ENCODE results near the gene SYNGR1. TPM values are rescaled to one million over a fixed set of nuclear protein-coding genes. Genes with fewer than 3 reads are reported as not detected.
A peak's percentile ranks its signal among the peaks of the same experiment; 100 is the strongest.

The SYNGR1 gene
- polyA plus RNA-seq, 3 donors: 18.0 to 54.9 (median 39.6) TPM

DNA sequence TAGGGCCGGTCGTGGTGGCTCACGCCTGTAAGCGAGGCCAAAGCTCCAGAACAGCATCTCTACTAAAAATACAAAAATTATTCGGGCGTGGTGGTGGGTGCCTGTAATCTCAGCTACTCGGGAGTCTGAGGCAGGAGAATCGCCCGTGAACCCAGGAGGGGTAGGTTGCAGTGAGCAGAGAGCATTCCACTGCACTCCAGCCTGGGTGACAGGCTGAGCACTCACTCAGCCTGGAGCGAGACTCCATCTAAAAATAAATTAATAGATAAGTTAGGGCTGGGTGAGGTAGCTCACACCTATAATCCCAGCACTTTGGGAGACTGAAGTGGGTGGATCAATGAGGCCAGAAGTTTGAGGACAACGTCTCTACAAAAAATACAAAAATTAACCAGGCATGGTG lies 39.6 kb downstream of the SYNGR1 start:
- H3K36me3 ChIP-seq (replicated peaks in 1 of 2; ENCODE audit: control insufficient read depth in 1 of 2, insufficient read depth in 2 of 2, low read length in 2 of 2): no peaks in the 10 kb centered on the region
- H3K27ac ChIP-seq (ENCODE audit: low read depth in 1 of 2, low read length in 2 of 2): no peak overlapping the region
- no peak overlapping the region for H3K4me3 ChIP-seq (replicated peaks in 1 of 3; ENCODE audit: low read depth in 2 of 3, low read length in 3 of 3)
- Mint-ChIP-seq H3K36me3 (peaks cover 0 to 4% of the 10 kb centered on the region in 2 donors), H3K4me1 (peaks cover 22% of the 10 kb centered on the region), H3K27ac (no peak overlapping the region), H3K4me3 (no peak overlapping the region), H3K27me3 (ENCODE audit: low read depth in 3 of 3) (peaks cover 9 to 34% (median 26%) of the 10 kb centered on the region in 3 donors), H3K9me3 (peaks cover 0 to 6% (median 0%) of the 10 kb centered on the region in 7 donors)
- no peak overlapping the region for H3K9ac ChIP-seq (ENCODE audit: insufficient read depth, low read length, poor library complexity, severe bottlenecking)
- H3K4me2 ChIP-seq (replicated peaks; ENCODE audit: extremely low read depth, low read length, poor library complexity, severe bottlenecking): no peak overlapping the region
- peaks cover 16 to 25% of the 10 kb centered on the region in 2 donors for H3K4me1 ChIP-seq (ENCODE audit: control insufficient read depth in 1 of 2, insufficient read depth in 2 of 2, low read length in 2 of 2)
- no peaks in the 10 kb centered on the region for H3K79me2 ChIP-seq (ENCODE audit: insufficient read depth, low read length)
- H3K27me3 ChIP-seq (ENCODE audit: control insufficient read depth in 2 of 2, insufficient read depth in 2 of 2, low read length in 2 of 2): peaks cover 0 to 8% of the 10 kb centered on the region in 2 donors
- no peak for TF ChIP-seq CTCF (IDR thresholded peaks at IDR 0.05)
- intact Hi-C loops (cut with micrococcal nuclease): no loop called here
- H3K9me3 ChIP-seq (replicated peaks in 1 of 2; ENCODE audit: control insufficient read depth in 1 of 2, insufficient read depth in 1 of 2, low read length in 2 of 2): no peaks in the 10 kb centered on the region
- H2AFZ ChIP-seq (ENCODE audit: insufficient read depth, low read depth, low read length, poor library complexity, severe bottlenecking): no peak overlapping the region
- DNase-seq: no peak
- WGBS (ENCODE audit: insufficient coverage): 94% methylated on average over 3 of the region's 11 CpGs
- no peaks in the 10 kb centered on the region for H4K20me1 ChIP-seq (ENCODE audit: insufficient read depth, low read length)

DNA sequence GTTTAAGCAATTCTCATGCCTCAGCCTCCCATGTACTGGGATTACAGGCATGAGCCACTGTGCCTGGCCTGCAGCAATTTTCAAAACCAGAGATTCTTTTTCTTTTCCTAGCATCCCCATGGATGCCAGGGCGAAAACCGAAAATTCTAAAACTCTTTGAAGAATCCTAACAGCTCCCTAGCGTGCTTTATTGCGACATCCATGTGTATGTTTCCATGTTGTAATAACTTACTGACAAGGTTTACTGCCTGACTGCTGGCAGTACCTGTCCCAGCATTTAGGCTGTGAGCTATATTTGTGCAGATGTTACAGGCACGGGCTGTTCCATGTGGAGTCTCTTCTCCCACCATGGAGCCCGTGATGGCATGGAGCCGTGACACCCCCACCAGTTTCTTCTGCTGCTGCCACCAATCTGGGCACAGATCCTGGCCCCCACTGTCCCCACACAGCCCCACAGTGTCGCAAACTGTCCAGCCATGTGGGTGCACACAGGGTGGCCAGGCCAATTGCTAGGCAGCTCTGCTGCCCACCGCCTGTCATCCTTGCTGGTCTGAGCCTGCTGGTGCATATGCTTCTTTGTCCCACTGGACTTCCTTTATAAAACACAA lies 42.7 kb downstream of the SYNGR1 start:
- Histone ChIP-seq H3K9ac (ENCODE audit: insufficient read depth, low read length, poor library complexity, severe bottlenecking) (no peak overlapping the region), H3K36me3 (replicated peaks in 1 of 2; ENCODE audit: control insufficient read depth in 1 of 2, insufficient read depth in 2 of 2, low read length in 2 of 2) (no peaks in the 10 kb centered on the region), H3K4me2 (replicated peaks; ENCODE audit: extremely low read depth, low read length, poor library complexity, severe bottlenecking) (no peak overlapping the region), H3K4me1 (ENCODE audit: control insufficient read depth in 1 of 2, insufficient read depth in 2 of 2, low read length in 2 of 2) (peaks cover 16 to 25% of the 10 kb centered on the region in 2 donors), H3K27me3 (ENCODE audit: control insufficient read depth in 2 of 2, insufficient read depth in 2 of 2, low read length in 2 of 2) (peaks cover 0 to 3% of the 10 kb centered on the region in 2 donors), H2AFZ (ENCODE audit: insufficient read depth, low read depth, low read length, poor library complexity, severe bottlenecking) (no peak overlapping the region), H4K20me1 (ENCODE audit: insufficient read depth, low read length) (no peaks in the 10 kb centered on the region), H3K4me3 (replicated peaks in 1 of 3; ENCODE audit: low read depth in 2 of 3, low read length in 3 of 3) (no peak overlapping the region), H3K27ac (ENCODE audit: low read depth in 1 of 2, low read length in 2 of 2) (no peak overlapping the region), H3K9me3 (replicated peaks in 1 of 2; ENCODE audit: control insufficient read depth in 1 of 2, insufficient read depth in 1 of 2, low read length in 2 of 2) (no peaks in the 10 kb centered on the region), H3K79me2 (ENCODE audit: insufficient read depth, low read length) (no peaks in the 10 kb centered on the region)
- intact Hi-C loops (cut with micrococcal nuclease): loop anchor here in 1 of 2 donors (10.0 kb wide), 1 partner anchor 52 kb away; no protein-coding TSS in a partner anchor
- Mint-ChIP-seq H3K27ac (peak overlapping the region in 2 of 7 donors; percentile 20 to 38), H3K4me1 (peaks cover 18% of the 10 kb centered on the region), H3K4me3 (no peak overlapping the region), H3K36me3 (no peaks in the 10 kb centered on the region), H3K9me3 (peaks cover 0 to 4% (median 0%) of the 10 kb centered on the region in 7 donors), H3K27me3 (ENCODE audit: low read depth in 3 of 3) (peaks cover 4 to 17% (median 14%) of the 10 kb centered on the region in 3 donors)
- no peak for TF ChIP-seq CTCF (IDR thresholded peaks at IDR 0.05)
- DNase-seq: peak in 1 of 3 donors; percentile 22
- 97% methylated on average over 5 of the region's 9 CpGs for WGBS (ENCODE audit: insufficient coverage)

All from CD14-positive monocyte (primary cell).